ENCODE data around the gene RASGEF1C. TPM values are rescaled to one million over a fixed set of nuclear protein-coding genes. Genes with fewer than 3 reads are reported as not detected.

Gene RASGEF1C
- total and polyA plus RNA-seq, 8 donors: 0.20 to 6.8 (median 0.86) TPM; not detected in 4

- peaks cover 0 to 15% (median 0%) of the 10 kb centered on the region in 3 donors for H3K27me3 ChIP-seq
- H3K36me3 ChIP-seq: no peaks in the 10 kb centered on the region
- intact Hi-C loops (cut with DNase I; ENCODE audit: low total_unique reads): loop anchor here (10.0 kb wide), 1 partner anchor 169 kb away; no protein-coding TSS in a partner anchor
- 91 to 95% (median 92%) methylated on average over 10 of the region's 10 CpGs for WGBS, 5 donors
- peak overlapping the region in 1 of 5 donors; percentile 29 for H3K27ac ChIP-seq
- peaks cover 0 to 17% (median 13%) of the 10 kb centered on the region in 4 donors for H3K4me1 ChIP-seq
- no peak overlapping the region for H3K4me3 ChIP-seq
- no peak for TF ChIP-seq POLR2AphosphoS5 (IDR thresholded peaks at IDR 0.05)
- no peak for TF ChIP-seq CTCF (IDR thresholded peaks at IDR 0.05)
- TF ChIP-seq POLR2A (IDR thresholded peaks at IDR 0.05): no peak
- no peak for TF ChIP-seq EP300 (IDR thresholded peaks at IDR 0.05)
- H3K9me3 ChIP-seq: no peaks in the 10 kb centered on the region
- DNase-seq: no peak
Observed at GRCh38 chr5:180083529-180084060, 125.4 kb downstream of the RASGEF1C start.

DNA sequence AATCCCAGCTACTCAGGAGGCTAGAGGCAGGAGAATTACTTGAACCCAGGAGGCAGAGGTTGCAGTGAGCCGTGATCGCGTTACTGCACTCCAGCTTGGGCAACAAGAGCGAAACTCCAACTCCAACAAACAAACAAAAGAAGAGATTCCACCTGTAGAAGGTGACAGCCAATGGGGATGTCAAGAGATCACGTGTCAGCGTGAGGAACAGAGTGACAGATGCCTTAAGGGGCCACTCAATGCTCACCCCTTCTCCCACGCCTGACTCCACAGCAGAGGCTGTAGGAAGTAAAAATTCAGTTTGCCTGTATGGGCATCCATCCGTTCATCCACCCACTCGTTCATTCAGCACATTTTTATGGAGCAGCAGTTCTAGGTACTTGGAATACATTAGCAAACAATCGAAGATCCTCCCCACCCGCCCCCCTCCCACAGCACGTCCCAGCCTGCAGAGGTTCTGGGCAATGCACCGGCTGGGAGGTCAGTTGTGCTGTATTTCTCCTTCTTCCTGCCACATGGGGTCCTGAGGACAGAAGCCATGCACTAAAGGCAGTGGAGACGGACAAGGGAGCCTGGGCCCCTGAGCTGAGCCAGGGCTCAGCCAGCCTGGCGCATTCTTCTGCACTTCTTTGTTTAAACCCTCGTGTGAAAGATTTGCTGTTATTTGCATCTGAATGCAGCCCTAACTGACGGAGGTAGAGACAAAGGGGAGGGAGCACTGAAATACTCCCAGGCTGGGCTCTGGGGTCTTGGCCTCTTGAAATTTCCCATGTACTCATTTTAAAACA, 126.2 kb downstream of the RASGEF1C start:
- Histone ChIP-seq H3K4me3 (no peak overlapping the region), H3K36me3 (no peaks in the 10 kb centered on the region), H3K27ac (no peak overlapping the region), H3K9me3 (no peaks in the 10 kb centered on the region), H3K27me3 (peaks cover 0 to 15% (median 0%) of the 10 kb centered on the region in 3 donors), H3K4me1 (peaks cover 0 to 17% (median 13%) of the 10 kb centered on the region in 4 donors)
- intact Hi-C loops (cut with DNase I; ENCODE audit: low total_unique reads): loop anchor here (10.0 kb wide), 1 partner anchor 168 kb away; no protein-coding TSS in a partner anchor
- DNase-seq: no peak
- no peak for TF ChIP-seq EP300 (IDR thresholded peaks at IDR 0.05)
- no peak for TF ChIP-seq POLR2A (IDR thresholded peaks at IDR 0.05)
- TF ChIP-seq CTCF (IDR thresholded peaks at IDR 0.05): no peak
- TF ChIP-seq POLR2AphosphoS5 (IDR thresholded peaks at IDR 0.05): no peak
- 74 to 81% (median 76%) methylated on average over 17 of the region's 17 CpGs for WGBS, 5 donors

- Histone ChIP-seq H3K4me3 (no peak overlapping the region), H3K36me3 (no peaks in the 10 kb centered on the region), H3K27ac (no peak overlapping the region), H3K9me3 (no peaks in the 10 kb centered on the region), H3K27me3 (peaks cover 0 to 15% (median 0%) of the 10 kb centered on the region in 3 donors), H3K4me1 (peaks cover 0 to 17% (median 13%) of the 10 kb centered on the region in 4 donors)
- TF ChIP-seq POLR2AphosphoS5 (IDR thresholded peaks at IDR 0.05): no peak
- DNase-seq: no peak
- WGBS, 5 donors: 79 to 84% (median 82%) methylated on average over 5 of the region's 5 CpGs
- intact Hi-C loops (cut with DNase I; ENCODE audit: low total_unique reads): loop anchor here (10.0 kb wide), 1 partner anchor 167 kb away; no protein-coding TSS in a partner anchor
Observed at GRCh38 chr5:180081481-180081880, 127.5 kb downstream of the RASGEF1C start.

DNA sequence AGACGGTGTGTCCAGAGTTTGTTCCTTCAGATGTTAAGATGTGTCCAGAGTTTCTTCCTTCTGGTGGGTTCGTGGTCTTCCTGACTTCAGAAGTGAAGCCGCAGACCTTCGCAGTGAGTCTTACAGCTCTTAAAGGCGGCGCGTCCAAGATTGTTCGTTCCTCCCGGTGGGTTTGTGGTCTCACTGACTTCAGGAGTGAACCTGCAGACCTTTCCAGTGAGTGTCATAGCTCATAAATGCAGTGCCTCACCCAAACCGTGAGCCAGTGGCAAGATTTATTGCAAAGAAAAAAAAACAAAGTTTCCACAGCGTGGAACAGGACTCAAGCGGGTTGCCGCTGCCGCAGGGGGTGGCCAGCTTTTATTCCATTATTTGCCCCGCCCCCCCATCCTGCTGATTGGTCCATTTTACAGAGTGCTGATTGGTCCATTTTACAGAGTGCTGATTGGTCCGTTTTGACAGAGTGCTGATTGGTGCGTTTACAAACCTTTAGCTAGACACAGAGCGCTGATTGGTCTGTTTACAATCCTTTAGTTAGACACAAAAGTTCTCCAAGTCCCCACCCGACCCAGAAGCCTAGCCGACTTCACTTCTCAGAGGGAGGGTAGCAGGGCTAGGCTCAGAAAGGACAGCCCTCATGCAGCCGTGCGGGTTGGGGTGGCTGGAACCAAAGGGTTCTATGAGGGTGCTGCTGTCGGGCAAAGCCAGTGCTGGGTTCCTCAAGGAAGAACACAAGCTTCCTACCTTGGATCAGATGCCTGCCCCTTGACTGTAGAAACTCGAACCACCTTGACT, 128.3 kb downstream of the RASGEF1C start:
- no peak overlapping the region for H3K4me3 ChIP-seq
- no peaks in the 10 kb centered on the region for H3K9me3 ChIP-seq
- no peak for TF ChIP-seq CTCF (IDR thresholded peaks at IDR 0.05)
- TF ChIP-seq EP300 (IDR thresholded peaks at IDR 0.05): no peak
- TF ChIP-seq POLR2A (IDR thresholded peaks at IDR 0.05): no peak
- TF ChIP-seq POLR2AphosphoS5 (IDR thresholded peaks at IDR 0.05): peak in 1 of 3 donors; percentile 6
- H3K36me3 ChIP-seq: no peaks in the 10 kb centered on the region
- WGBS, 5 donors: 78 to 88% (median 83%) methylated on average over 24 of the region's 24 CpGs
- H3K27me3 ChIP-seq: peaks cover 0 to 15% (median 0%) of the 10 kb centered on the region in 3 donors
- intact Hi-C loops (cut with DNase I; ENCODE audit: low total_unique reads): loop anchor here (10.0 kb wide), 1 partner anchor 166 kb away; no protein-coding TSS in a partner anchor
- no peak overlapping the region for H3K27ac ChIP-seq
- DNase-seq: no peak
- H3K4me1 ChIP-seq: peaks cover 0 to 12% (median 11%) of the 10 kb centered on the region in 4 donors
